ENCODE data around the gene CDX1. TPM values are rescaled to one million over a fixed set of nuclear protein-coding genes. Genes with fewer than 3 reads are reported as not detected.

The CDX1 gene
- total RNA-seq, 2 donors from 2014 or later, result not detected

DNA sequence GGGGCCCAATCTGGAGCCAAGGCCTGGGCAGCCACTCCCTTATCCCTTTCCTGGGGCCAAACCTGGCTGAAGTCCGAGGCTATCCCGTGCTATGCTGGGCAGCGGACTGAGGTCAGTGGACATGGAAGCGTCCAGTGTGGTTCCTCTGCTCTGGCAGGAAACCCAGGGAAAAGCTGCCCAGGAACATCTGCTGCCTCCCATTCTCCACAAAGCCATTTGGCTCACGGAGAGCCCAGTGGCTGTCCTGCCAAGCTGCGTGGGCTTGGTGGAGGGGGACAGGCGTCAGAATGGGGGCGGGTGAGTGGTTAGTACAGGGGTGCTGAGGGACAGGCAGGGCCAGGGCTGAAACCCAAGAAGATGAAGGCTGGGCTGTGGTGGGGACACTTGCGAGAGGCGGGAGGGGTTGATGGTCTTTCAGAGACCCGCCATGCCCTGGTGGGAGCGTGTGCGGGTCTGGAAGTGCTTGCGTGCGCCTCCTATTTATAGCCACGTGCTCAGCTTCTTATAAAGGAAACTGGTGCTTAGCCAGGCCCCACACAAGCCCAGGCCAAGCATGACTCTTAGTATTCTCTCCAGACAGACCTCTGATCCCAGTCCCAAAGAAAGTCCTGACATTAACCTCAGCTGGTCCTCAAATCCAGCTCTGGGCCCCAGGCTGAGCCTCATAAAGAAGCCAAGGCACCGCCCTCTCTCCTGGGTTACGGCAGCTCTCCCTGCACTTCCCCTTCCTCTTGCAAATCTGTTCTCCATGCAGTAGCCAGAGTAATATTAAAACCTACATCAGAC lies 13.9 kb downstream of the CDX1 start:
- H3K27me3 ChIP-seq (ENCODE audit: control insufficient read depth, insufficient read depth, low read length, poor library complexity, severe bottlenecking), result peaks cover 14% of the 10 kb centered on the region
- Mint-ChIP-seq H3K4me3 (no peak overlapping the region), H3K9me3 (no peaks in the 10 kb centered on the region), H3K27ac (no peak overlapping the region), H3K27me3 (ENCODE audit: insufficient read depth) (peaks cover 50% of the 10 kb centered on the region), H3K4me1 (no peaks in the 10 kb centered on the region), H3K36me3 (ENCODE audit: low read depth) (no peaks in the 10 kb centered on the region)
- H3K9ac ChIP-seq (ENCODE audit: extremely low read depth, low read length, poor library complexity, severe bottlenecking), result no peak overlapping the region
- no peak for DNase-seq
- H3K36me3 ChIP-seq (ENCODE audit: control insufficient read depth, insufficient read depth, low read length), result no peaks in the 10 kb centered on the region
- 92 to 95% methylated on average over 6 to 18 of the region's 18 CpGs for WGBS, 2 experiments (ENCODE audit: insufficient coverage in 1 of 2, insufficient read length in 1 of 2)
- no peak overlapping the region for H3K4me3 ChIP-seq (ENCODE audit: low read length)
- H3K4me1 ChIP-seq (ENCODE audit: control insufficient read depth, insufficient read depth, low read length), result no peaks in the 10 kb centered on the region
- no peaks in the 10 kb centered on the region for H3K9me3 ChIP-seq (ENCODE audit: control insufficient read depth, low read length)
- no peak for TF ChIP-seq CTCF (conservative IDR thresholded peaks at IDR 0.05)
- no peak overlapping the region for H3K27ac ChIP-seq (ENCODE audit: low read depth, low read length)

GRCh38 chr5:150181027-150181426 lies 14.4 kb downstream of the CDX1 start:
- H3K27me3 ChIP-seq (ENCODE audit: control insufficient read depth, insufficient read depth, low read length, poor library complexity, severe bottlenecking), result peaks cover 14% of the 10 kb centered on the region
- H3K36me3 ChIP-seq (ENCODE audit: control insufficient read depth, insufficient read depth, low read length), result no peaks in the 10 kb centered on the region
- H3K27ac ChIP-seq (ENCODE audit: low read depth, low read length), result no peak overlapping the region
- no peak for DNase-seq
- Mint-ChIP-seq H3K4me1 (peaks cover 6% of the 10 kb centered on the region), H3K4me3 (no peak overlapping the region), H3K36me3 (ENCODE audit: low read depth) (no peaks in the 10 kb centered on the region), H3K27ac (no peak overlapping the region), H3K27me3 (ENCODE audit: insufficient read depth) (peaks cover 51% of the 10 kb centered on the region), H3K9me3 (no peaks in the 10 kb centered on the region)
- 92 to 100% methylated on average over 3 to 5 of the region's 5 CpGs for WGBS, 2 experiments (ENCODE audit: insufficient coverage in 1 of 2, insufficient read length in 1 of 2)
- H3K9me3 ChIP-seq (ENCODE audit: control insufficient read depth, low read length), result no peaks in the 10 kb centered on the region
- no peak for TF ChIP-seq CTCF (conservative IDR thresholded peaks at IDR 0.05)
- H3K9ac ChIP-seq (ENCODE audit: extremely low read depth, low read length, poor library complexity, severe bottlenecking), result no peak overlapping the region
- no peaks in the 10 kb centered on the region for H3K4me1 ChIP-seq (ENCODE audit: control insufficient read depth, insufficient read depth, low read length)
- H3K4me3 ChIP-seq (ENCODE audit: low read length), result no peak overlapping the region

DNA sequence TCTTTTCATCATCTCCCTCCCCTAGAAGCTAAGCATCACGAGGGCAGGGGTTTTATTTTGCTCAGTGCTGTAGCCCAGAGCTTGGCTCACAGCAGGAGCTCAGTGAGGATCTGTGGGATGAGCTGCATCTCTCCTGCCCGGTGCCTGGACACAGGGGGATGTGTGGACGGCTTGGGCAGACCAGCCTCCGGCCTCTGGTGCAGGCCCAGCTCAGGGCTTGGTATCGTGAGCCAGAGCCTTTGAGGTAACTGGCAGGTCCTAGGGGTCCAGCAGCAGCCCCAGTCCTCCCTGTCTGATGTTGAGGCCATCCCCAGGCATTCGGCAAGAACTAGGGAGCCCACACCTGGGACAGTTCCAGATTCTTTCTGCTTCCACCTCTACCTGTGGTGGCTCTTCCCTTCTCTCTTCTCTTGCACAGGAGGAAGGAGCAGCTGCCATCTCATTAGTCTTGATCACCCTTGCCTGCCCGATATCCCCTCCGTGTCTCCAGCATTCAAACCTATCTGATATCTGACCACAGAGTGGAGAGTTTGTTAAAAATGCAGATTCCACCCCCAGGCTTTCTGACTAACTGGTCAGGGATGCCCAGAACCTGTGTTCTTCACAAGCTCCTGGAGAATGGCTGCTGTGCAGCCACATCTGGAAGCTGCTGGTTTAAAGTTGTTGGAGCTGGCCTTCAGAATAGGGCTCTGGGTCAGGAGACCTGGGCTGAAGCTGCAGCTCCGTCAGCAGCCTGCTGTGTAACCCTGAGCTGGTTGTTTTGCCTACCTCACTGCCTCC lies 15.4 kb downstream of the CDX1 start:
- Mint-ChIP-seq H3K36me3 (ENCODE audit: low read depth) (no peaks in the 10 kb centered on the region), H3K4me1 (peaks cover 9% of the 10 kb centered on the region), H3K4me3 (no peak overlapping the region), H3K27me3 (ENCODE audit: insufficient read depth) (peaks cover 60% of the 10 kb centered on the region), H3K27ac (no peak overlapping the region), H3K9me3 (no peaks in the 10 kb centered on the region)
- no peak for DNase-seq
- H3K4me3 ChIP-seq (ENCODE audit: low read length), result no peak overlapping the region
- H3K36me3 ChIP-seq (ENCODE audit: control insufficient read depth, insufficient read depth, low read length), result no peaks in the 10 kb centered on the region
- 92 to 94% methylated on average over 5 to 9 of the region's 9 CpGs for WGBS, 2 experiments (ENCODE audit: insufficient coverage in 1 of 2, insufficient read length in 1 of 2)
- H3K27me3 ChIP-seq (ENCODE audit: control insufficient read depth, insufficient read depth, low read length, poor library complexity, severe bottlenecking), result peaks cover 23% of the 10 kb centered on the region
- H3K9me3 ChIP-seq (ENCODE audit: control insufficient read depth, low read length), result no peaks in the 10 kb centered on the region
- TF ChIP-seq CTCF (conservative IDR thresholded peaks at IDR 0.05), result no peak
- H3K27ac ChIP-seq (ENCODE audit: low read depth, low read length), result no peak overlapping the region
- no peak overlapping the region for H3K9ac ChIP-seq (ENCODE audit: extremely low read depth, low read length, poor library complexity, severe bottlenecking)
- H3K4me1 ChIP-seq (ENCODE audit: control insufficient read depth, insufficient read depth, low read length), result no peaks in the 10 kb centered on the region
